WTC11 (cell line): ENCODE results near the gene PGAP3. TPM values are rescaled to one million over a fixed set of nuclear protein-coding genes. Genes with fewer than 3 reads are reported as not detected.

Source experiments
- AFF4 ChIP-seq: sonication (generic); formaldehyde crosslinking; IDR thresholded peaks from 2 replicates; pipeline ENCODE4 v1.8.1; 2023; ENCODE audit warnings: mild to moderate bottlenecking, missing genetic modification reagents, borderline replicate concordance
- AR ChIP-seq: fragments of 250-450 bp; sonication (Bioruptor Pico); IDR thresholded peaks from 2 replicates; pipeline ENCODE4 v1.9.0; 2021; ENCODE audit warnings: mild to moderate bottlenecking
- ATF2 ChIP-seq: sonication (generic); formaldehyde crosslinking; IDR thresholded peaks from 2 replicates; pipeline ENCODE4 v1.8.1; 2022; ENCODE audit warnings: low read depth, missing genetic modification reagents, borderline replicate concordance
- CDX4 ChIP-seq: fragments of 250-450 bp; sonication (Bioruptor Pico); IDR thresholded peaks from 2 replicates; pipeline ENCODE4 v1.9.0; 2021; ENCODE audit warnings: moderate library complexity, mild to moderate bottlenecking, inconsistent platforms, borderline replicate concordance
- E2F1 ChIP-seq: sonication (generic); formaldehyde crosslinking; IDR thresholded peaks from 2 replicates; pipeline ENCODE4 v1.8.0; 2022; ENCODE audit warnings: mild to moderate bottlenecking, missing genetic modification reagents
- E2F5 ChIP-seq: sonication (generic); formaldehyde crosslinking; IDR thresholded peaks from 2 replicates; pipeline ENCODE4 v1.8.1; 2022; ENCODE audit warnings: mild to moderate bottlenecking, moderate library complexity, missing genetic modification reagents
- ELF4 ChIP-seq: sonication (generic); formaldehyde crosslinking; IDR thresholded peaks from 2 replicates; pipeline ENCODE4 v1.8.1; 2022; ENCODE audit warnings: low read depth, mild to moderate bottlenecking, moderate library complexity, missing genetic modification reagents
- EMX1 ChIP-seq: fragments of 250-450 bp; sonication (Bioruptor Pico); IDR thresholded peaks from 2 replicates; pipeline ENCODE4 v1.8.0; 2021; ENCODE audit warnings: mild to moderate bottlenecking
- ETV6 ChIP-seq: sonication (generic); formaldehyde crosslinking; IDR thresholded peaks from 2 replicates; pipeline ENCODE4 v1.8.1; 2022; ENCODE audit warnings: mild to moderate bottlenecking, missing genetic modification reagents
- FOXK1 ChIP-seq: sonication (generic); formaldehyde crosslinking; IDR thresholded peaks from 2 replicates; pipeline ENCODE4 v1.8.0; 2022; ENCODE audit warnings: mild to moderate bottlenecking, moderate library complexity, missing genetic modification reagents
- GABPB1 ChIP-seq: sonication (generic); formaldehyde crosslinking; IDR thresholded peaks from 2 replicates; pipeline ENCODE4 v1.8.1; 2023; ENCODE audit warnings: mild to moderate bottlenecking, missing genetic modification reagents
- MAX ChIP-seq: sonication (generic); formaldehyde crosslinking; IDR thresholded peaks from 2 replicates; pipeline ENCODE4 v1.8.0; 2022; ENCODE audit warnings: mild to moderate bottlenecking, missing genetic modification reagents
- RELA ChIP-seq: sonication (generic); formaldehyde crosslinking; IDR thresholded peaks from 2 replicates; pipeline ENCODE4 v1.8.1; 2022; ENCODE audit warnings: missing genetic modification reagents, mild to moderate bottlenecking, borderline replicate concordance
- RORB ChIP-seq: fragments of 250-450 bp; sonication (Bioruptor Pico); IDR thresholded peaks from 2 replicates; pipeline ENCODE4 v1.9.0; 2021; ENCODE audit warnings: mild to moderate bottlenecking
- TCF7 ChIP-seq: sonication (generic); formaldehyde crosslinking; IDR thresholded peaks from 2 replicates; pipeline ENCODE4 v1.8.0; 2022; ENCODE audit warnings: mild to moderate bottlenecking, low read depth, missing genetic modification reagents, moderate library complexity
- TP53 ChIP-seq: sonication (generic); formaldehyde crosslinking; IDR thresholded peaks from 2 replicates; pipeline ENCODE4 v1.8.1; 2023; ENCODE audit warnings: mild to moderate bottlenecking, missing genetic modification reagents
- ZBTB21 ChIP-seq: sonication (generic); formaldehyde crosslinking; IDR thresholded peaks from 2 replicates; pipeline ENCODE4 v1.8.1; 2023; ENCODE audit warnings: mild to moderate bottlenecking, missing genetic modification reagents, borderline replicate concordance
- ZBTB43 ChIP-seq: sonication (generic); formaldehyde crosslinking; IDR thresholded peaks from 2 replicates; pipeline ENCODE4 v1.8.1; 2023; ENCODE audit warnings: mild to moderate bottlenecking, missing genetic modification reagents
- ZNF121 ChIP-seq: sonication (generic); formaldehyde crosslinking; IDR thresholded peaks from 2 replicates; pipeline ENCODE4 v1.8.0; 2023; ENCODE audit warnings: missing genetic modification reagents
- ZNF281 ChIP-seq: sonication (generic); formaldehyde crosslinking; IDR thresholded peaks from 2 replicates; pipeline ENCODE4 v1.8.0; 2023; ENCODE audit warnings: mild to moderate bottlenecking, missing genetic modification reagents
- ZNF396 ChIP-seq: fragments of 250-450 bp; sonication (Bioruptor Pico); IDR thresholded peaks from 2 replicates; pipeline ENCODE4 v1.8.0; 2021; ENCODE audit warnings: mild to moderate bottlenecking, moderate library complexity, borderline replicate concordance
- total RNA-seq: library from RNA; stranded (reverse); gene quantifications from 3 replicates; pipeline ENCODE4 v1.2.3, GENCODE V29; 2021

The PGAP3 gene
- total RNA-seq, 1 experiment from 2014 or later = 24.9 TPM

GRCh38 chr17:39730095-39730921 lies 42.5 kb upstream of the PGAP3 start, which contains the start of gene MIEN1 (continued):
- peak; percentile 86 for TF ChIP-seq GABPB1 (CRISPR knock-in tag)
- peak; percentile 97 for TF ChIP-seq ZNF121 (CRISPR knock-in tag)
- TF ChIP-seq EMX1 (CRISPR knock-in tag) = peak; percentile 74; the same call in 1 of the 2 replicates
- TF ChIP-seq ZBTB21 (CRISPR knock-in tag) = no peak
- no peak for TF ChIP-seq ZNF281
- TF ChIP-seq AFF4 (CRISPR knock-in tag) = no peak
- no peak for TF ChIP-seq ELF4
- TF ChIP-seq E2F1 = no peak
- TF ChIP-seq TCF7 (CRISPR knock-in tag) = no peak
- no peak for TF ChIP-seq AR
- TF ChIP-seq RORB (CRISPR knock-in tag) = no peak
- TF ChIP-seq MAX (CRISPR knock-in tag) = peak; percentile 87
- TF ChIP-seq ETV6 (CRISPR knock-in tag) = peak; percentile 79
- peak; percentile 13; the same call in 1 of the 2 replicates for TF ChIP-seq RELA (CRISPR knock-in tag)
- TF ChIP-seq ZNF396 = no peak
- 0 out of 2 replicates have a peak, but pooled peaks have one; percentile 59 for TF ChIP-seq E2F5
- TF ChIP-seq CDX4 (CRISPR knock-in tag) = no peak
- 0 out of 2 replicates have a peak, but pooled peaks have one; percentile 54 for TF ChIP-seq FOXK1 (CRISPR knock-in tag)
- TF ChIP-seq ATF2 = no peak
- 0 out of 2 replicates have a peak, but pooled peaks have one; percentile 66 for TF ChIP-seq ZBTB43
- no peak for TF ChIP-seq TP53
